Measurements from ENCODE around the gene EEF1B2.

GRCh38 chr2:206164261-206164862 lies 4.7 kb downstream of the EEF1B2 start:
- TF ChIP-seq, protein P1, sequence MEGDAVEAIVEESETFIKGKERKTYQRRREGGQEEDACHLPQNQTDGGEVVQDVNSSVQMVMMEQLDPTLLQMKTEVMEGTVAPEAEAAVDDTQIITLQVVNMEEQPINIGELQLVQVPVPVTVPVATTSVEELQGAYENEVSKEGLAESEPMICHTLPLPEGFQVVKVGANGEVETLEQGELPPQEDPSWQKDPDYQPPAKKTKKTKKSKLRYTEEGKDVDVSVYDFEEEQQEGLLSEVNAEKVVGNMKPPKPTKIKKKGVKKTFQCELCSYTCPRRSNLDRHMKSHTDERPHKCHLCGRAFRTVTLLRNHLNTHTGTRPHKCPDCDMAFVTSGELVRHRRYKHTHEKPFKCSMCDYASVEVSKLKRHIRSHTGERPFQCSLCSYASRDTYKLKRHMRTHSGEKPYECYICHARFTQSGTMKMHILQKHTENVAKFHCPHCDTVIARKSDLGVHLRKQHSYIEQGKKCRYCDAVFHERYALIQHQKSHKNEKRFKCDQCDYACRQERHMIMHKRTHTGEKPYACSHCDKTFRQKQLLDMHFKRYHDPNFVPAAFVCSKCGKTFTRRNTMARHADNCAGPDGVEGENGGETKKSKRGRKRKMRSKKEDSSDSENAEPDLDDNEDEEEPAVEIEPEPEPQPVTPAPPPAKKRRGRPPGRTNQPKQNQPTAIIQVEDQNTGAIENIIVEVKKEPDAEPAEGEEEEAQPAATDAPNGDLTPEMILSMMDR (IDR thresholded peaks at IDR 0.05) = peak; percentile 57 to 80 (median 78)
- TF ChIP-seq POLR2A (IDR thresholded peaks at IDR 0.05) = no peak

Data from right lobe of liver (tissue), 4 donors.